Measurements from ENCODE around the gene BRINP1. TPM values are rescaled to one million over a fixed set of nuclear protein-coding genes. Genes with fewer than 3 reads are reported as not detected.
"Not testable (repeated sequence)": the region's sequence is repeated elsewhere in the genome, so short reads cannot be mapped to it uniquely, and the experiment has no call there.

The BRINP1 gene
- total RNA-seq, 1 donor from 2014 or later: not detected

DNA sequence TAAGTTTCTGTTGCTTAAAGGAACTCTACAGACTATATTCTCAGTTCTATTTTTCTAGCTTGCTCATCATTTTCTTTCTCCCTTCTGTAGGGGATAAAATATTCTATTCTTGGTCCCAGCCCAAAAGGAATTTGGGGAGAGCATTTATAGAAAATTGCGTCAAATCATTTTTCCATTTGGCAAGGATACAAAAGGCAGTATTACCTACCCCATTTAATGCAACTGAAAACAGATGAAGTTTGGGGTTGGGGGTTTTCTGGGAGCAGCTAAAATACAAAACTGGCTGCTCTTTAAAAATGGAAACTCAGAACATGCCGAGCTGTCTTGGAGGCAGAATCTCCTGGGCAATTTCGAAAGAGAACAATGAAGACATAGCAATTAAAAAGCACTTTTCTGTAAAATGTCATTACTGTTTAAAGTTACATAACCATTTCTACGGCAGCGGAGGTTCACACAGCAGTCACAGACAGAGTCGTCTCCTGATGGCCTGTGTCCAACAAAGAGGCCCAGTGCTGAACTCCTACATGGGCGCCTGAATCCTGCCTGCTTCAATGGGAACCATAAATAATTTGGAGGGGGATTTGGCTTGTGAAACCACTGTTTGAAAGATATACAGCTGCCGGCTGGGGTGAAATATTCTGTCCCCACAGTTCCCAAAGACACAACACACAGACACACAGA, 152.4 kb downstream of the BRINP1 start:
- intact Hi-C loops (cut with micrococcal nuclease): no loop called here

DNA sequence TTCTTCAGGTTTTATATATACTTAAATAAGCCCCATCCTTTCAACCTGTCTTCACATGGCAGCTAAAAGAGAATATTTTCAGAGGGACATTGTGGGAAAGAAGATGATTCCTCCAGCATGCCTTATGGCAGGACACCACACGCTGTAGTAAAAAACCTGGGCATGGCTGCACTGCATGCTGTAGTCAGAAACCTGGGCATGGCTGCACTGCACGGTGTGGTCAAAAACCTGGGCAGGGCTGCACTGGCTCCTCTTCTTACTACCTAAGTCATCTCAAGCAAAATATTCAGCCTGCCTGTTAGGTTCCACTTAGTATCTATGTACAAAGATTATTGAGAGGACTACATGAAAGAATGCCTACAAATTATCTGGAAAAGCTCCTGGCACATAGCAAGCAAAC, 153.6 kb downstream of the BRINP1 start:
- intact Hi-C loops (cut with micrococcal nuclease): no loop called here

DNA sequence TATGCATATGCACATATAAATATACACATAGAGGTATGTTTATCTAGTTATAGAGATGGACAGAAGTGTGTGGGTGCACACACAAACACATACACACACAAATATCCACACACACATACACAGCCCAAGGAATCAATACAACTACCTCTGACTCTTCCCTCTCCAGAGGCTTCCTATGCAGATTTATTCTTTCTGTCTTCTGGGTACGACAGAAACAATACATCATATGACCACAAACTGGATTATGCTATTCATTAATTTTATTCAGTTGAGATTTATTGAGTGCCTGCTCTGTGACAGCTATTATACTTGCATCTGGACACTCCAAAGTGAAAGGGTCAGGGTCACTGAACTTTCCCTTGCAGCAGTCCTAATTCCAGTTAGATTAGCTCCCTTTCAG, 155.8 kb downstream of the BRINP1 start:
- intact Hi-C loops (cut with micrococcal nuclease): no loop called here

DNA sequence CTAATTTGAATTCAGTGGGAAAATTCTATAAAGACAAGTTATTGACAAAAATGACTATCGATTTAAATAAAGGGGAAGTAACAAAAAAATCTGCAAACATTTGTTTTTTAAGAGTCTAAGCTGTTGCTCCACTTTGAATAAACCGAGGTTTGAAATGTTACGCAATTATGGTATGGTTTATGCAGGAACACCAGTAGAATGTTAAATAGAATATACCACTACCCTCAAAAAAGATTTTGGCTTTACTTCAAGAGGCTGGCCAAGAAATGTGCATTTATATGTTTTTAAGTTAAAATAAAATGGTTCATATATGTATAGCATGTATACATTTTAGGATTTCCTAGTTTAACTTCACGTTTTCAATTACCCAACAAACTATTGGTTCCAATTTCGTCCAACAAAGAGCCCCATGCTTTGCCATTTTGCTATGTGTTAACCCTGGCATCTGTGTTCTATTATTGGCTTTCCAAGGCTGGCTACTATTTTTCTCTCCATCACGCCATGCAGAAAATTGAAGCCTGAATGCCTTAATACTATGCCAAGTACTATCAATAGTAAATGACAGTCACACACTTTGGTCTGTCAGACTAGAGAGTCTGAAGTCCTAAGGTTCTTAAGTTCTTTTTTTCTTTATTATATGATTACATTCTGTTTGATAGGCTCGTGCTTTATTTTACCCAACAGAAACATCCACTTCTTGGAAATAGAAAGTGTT, 171.2 kb downstream of the BRINP1 start:
- intact Hi-C loops (cut with micrococcal nuclease): no loop called here

DNA sequence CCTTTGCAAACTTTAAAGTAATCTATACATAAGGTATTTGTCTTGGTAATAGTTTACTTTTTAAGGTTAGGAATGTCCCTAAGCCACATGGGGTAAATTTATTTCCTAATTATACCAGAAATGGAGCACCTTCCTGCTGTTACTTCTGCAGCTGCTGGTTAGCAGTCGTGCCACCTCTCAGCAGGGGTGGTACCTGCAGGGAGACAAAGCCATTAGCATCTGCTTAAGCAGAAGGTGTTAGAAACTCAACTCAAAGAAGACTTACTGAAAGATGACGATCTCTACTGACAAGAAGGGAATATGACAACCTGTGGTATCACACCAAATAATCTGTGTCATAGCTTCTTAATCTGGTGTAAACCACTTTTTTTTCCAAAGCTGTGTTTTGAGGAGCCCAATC, 173.7 kb downstream of the BRINP1 start:
- intact Hi-C loops (cut with micrococcal nuclease): no loop called here

DNA sequence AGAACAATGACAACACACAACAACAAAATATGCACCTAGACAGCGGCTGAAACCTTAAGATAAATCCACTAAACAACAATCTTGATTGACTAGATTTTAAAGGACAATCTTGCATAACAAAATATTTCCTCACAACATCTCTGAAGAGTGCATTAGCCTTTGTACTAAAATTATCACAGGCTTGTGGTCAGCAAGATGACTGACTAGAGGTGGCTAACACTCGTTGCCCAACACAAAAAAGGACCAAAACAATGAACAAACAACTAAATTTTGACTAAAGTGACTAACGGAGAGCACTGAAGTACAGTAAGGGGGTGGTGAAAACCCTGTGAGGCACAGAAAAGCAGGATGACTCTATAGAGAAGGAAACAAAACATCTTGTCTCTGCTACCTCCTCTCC, 183.9 kb downstream of the BRINP1 start:
- intact Hi-C loops (cut with micrococcal nuclease): no loop called here

DNA sequence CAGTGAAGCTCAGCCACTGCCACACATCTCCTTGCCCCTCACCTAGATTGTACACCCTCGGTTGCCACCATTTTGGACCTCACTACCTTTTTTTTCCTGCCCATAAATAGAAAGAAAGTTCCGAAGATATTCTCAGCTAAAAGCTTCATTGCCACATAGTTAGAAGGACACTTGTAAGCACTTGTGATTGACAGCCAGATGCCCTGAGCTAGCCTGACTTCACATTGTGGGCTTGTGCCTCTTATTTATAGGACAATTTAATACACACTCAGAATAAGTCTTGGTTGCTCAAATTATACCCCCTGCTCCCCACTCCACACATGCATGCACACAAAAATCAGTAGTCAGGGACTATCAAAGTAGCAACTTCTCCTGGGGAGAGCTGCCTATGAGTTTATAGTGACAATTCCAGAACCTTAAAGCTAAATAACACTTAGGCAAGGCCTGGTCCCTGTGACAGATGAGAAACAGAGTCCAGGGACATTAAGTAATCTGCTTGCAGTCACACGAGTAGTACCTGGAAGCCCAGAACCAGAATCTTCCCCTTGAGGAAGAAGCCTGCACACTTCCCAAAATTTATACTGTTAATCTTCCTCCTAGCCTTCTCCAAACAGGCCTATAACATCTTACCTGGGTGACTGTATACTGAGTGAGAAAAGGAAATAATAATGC, 184.8 kb downstream of the BRINP1 start:
- intact Hi-C loops (cut with micrococcal nuclease): no loop called here

DNA sequence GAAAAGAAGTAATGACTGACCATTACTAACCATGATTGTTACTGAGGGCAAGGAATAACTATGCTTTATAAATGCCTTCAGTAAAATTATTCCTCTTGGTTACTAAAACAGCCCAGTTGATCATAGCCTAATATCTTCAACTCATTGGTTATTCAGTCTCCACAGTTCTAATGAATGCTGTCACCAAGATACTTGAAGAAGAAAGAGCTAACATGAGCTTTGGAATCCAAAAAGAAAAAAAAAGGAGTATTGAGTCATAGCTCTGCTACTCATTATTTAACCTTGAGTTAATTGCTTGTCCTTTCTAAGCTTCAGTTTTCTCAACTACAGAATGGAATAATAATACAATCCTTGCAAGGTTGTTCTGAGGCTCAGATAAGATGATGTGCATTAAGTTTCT, 187.7 kb downstream of the BRINP1 start:
- intact Hi-C loops (cut with micrococcal nuclease): no loop called here

DNA sequence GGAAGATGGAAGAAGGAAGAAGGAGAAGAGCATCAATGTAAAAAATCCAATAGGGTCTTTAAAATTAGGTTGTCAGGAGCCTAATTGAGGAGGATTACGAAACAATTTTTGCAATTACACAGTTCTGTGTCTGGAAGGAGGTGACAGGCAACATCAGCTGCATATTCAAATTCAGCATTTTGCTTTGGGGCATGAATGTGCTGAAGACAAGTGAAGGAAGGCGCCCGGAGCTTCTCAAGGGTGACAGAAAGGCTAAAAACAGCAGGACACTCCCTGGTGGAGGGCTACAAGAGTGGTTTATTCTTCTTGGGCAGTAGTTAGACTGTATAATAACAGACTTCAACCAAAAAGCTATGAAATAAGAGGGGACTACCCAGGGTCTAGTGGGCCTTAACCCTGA, 188.3 kb downstream of the BRINP1 start:
- intact Hi-C loops (cut with micrococcal nuclease): no loop called here

DNA sequence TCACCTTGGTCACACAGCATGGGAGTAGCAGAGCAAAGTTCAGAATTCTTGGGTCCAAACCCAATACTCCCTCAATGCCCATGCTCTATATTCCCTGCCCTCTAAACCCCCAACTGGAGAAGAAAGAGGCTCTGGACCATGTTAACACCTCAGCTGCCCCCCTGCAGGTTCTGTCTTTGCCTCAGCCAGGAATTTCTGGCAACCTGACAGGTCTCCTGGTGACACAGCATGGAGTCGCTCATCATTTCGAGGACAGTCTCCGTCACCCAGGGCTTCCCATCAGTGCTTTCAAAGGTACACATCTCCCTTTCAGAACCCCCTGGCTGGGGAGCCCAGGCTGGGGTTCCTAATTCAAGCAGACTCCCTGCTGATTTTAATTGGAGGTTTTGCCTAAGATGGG, 189.5 kb downstream of the BRINP1 start:
- intact Hi-C loops (cut with micrococcal nuclease): no loop called here

DNA sequence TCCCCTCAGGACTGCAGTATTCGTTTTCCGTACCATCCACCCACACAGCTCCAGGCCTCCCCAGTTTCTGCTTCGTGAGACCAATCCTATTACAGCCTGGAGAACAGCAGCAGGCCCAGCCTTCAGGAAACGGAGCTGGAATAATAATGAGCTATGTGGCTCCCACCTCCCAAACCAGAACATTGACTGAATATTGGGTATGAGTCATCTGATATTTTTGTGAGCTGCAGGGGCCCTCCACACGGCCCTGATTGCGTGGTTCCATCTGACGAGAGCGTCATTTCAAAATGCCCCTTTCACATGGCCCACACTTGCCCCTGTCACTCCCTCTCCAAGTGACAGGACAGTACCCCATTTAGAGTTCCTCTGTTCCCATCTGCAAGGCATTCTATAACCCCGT, 192.0 kb downstream of the BRINP1 start:
- intact Hi-C loops (cut with micrococcal nuclease): no loop called here

DNA sequence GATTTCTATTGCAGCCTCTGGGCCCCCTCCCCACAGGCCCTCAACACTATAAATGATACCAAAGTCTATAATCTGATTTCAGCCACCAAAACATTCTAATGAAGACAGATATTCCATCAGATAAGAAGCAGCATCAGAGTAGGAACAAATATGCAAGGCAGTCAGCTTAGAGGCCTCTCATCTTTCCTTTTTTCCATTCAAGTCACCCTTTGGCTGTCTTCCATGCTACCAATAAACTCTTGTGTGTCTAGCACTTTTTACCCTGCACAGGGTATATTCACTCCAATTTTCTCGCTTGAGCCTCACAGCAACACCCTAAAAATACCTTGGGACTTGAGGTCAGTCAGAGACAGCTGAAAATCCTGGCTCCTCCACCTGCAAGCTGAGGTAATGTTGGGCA, 193.7 kb downstream of the BRINP1 start:
- intact Hi-C loops (cut with micrococcal nuclease): no loop called here

DNA sequence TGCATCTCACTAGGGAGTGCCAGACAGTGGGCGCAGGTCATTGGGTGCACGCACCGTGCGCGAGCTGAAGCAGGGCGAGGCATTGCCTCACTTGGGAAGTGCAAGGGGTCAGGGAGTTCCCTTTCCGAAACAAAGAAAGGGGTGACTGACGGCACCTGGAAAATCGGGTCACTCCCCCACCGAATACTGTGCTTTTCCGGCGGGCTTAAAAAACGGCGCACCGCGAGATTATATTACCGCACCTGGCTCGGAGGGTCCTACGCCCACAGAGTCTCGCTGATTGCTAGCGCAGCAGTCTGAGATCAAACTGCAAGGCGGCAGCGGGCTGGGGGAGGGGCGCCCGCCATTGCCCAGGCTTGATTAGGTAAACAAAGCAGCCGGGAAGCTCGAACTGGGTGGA, 200.0 kb downstream of the BRINP1 start:
- intact Hi-C loops (cut with micrococcal nuclease): not testable (repeated sequence)

DNA sequence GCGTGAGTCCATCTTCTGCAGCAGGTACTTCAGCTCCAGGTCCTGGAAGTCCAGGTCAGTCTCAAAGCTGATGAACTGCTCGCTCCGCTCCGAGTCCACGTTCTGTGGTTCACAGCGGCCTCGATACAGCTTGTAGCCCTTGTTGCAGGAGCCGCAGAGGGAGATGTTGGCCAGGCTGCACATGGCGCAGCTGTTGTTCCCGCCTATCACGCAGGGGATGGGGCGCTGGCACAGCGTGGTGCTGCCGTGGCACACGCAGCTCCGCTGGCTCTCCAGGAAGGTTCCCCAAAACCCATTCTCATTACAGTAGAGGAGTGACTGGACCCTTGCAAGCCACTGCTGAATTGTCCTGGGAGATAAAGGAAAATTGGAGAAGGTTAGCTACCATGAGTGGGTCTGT, 201.4 kb downstream of the BRINP1 start:
- intact Hi-C loops (cut with micrococcal nuclease): no loop called here

DNA sequence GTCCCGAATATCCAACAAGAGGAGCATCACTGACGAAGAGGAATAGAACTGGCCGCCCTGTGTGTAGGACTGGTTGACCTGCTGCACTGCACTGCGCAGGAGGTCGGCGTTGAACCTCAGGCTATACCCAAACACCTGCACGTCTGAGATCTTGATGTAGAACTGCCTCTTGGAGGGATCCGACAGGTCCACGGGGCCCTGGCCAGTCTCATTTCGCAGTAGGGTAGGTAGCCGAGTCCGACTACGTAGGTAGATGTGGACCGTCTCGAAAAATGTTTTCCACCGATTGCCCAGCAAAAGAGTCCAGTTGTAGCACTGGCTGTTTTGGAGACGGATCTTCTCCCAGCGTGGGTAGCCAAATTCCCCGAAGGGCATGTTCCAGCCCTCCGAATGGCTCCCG, 202.0 kb downstream of the BRINP1 start:
- intact Hi-C loops (cut with micrococcal nuclease): no loop called here

DNA sequence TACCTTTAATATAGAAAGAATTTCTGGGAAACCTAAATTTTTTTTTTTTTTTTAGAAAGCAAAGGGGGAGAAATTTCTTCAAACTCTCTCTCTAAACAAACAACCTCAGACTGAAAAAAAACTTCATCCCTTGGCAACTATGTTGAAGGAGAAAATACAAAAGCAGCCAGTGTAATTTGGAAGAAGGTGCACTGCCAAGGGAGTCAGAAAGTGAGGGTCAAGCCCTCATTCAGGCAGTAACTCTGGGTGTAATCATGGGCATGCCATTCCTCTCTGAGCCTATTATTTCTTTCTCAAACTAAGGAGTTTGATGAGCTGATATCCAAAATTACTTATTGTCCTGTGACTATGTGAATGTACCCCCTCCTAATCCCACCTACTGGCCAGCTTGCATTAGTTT, 203.1 kb downstream of the BRINP1 start:
- intact Hi-C loops (cut with micrococcal nuclease): no loop called here

DNA sequence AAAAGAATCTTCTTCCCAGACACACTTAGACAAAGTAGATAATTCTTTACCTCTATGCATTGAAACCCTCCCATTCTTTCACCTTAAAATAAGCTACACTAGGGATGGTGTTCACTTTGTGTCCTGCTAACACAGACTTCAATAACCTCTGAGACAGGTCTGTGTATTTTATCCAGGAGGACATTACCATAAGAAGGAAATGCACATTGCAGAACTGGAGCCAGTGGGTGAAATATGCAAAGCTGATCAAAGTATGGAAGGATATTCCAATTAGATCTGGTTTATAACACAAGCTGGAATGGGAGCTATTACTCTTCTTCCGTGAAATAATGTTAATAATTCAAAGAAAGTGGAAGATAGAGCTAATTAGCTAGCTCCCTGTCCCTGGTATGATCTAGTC, 204.1 kb downstream of the BRINP1 start:
- intact Hi-C loops (cut with micrococcal nuclease): no loop called here

DNA sequence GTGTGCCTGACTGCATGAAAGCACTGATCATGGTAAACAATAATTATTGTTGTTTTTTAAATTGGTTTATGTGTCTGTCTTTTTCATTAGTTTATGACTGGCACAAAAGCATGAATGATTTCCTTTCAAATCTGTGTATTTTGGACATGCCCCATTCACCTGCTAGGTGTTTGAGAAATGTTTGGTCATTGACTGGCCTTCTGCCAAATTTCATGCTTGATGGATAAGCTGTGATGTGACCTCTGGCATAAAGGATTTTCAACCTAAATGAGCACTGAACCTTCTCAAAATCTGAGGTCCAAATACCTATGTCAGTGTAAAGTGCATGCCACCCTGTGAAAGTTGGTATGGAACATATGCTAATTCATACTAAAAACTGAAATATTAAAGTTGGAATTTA, 204.5 kb downstream of the BRINP1 start:
- intact Hi-C loops (cut with micrococcal nuclease): no loop called here

DNA sequence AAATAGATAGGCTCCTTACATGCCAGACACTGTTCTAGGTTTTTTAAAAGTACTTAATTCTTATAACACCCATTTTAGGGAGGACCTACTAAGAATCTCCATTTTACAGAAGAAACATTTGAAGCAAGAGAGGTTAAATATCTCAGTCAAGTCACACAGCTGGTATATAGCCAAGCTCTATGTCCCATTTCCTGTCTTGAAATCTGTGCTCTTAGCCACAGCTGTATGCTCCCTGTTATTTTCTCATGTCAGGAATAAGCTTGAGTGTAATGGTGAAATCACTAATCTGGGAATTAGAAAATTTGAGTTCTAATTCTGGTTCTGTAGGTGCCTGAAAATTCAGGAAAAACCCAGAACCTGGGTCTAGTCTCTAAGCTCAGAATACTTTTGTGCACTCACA, 208.7 kb downstream of the BRINP1 start:
- intact Hi-C loops (cut with micrococcal nuclease): no loop called here

DNA sequence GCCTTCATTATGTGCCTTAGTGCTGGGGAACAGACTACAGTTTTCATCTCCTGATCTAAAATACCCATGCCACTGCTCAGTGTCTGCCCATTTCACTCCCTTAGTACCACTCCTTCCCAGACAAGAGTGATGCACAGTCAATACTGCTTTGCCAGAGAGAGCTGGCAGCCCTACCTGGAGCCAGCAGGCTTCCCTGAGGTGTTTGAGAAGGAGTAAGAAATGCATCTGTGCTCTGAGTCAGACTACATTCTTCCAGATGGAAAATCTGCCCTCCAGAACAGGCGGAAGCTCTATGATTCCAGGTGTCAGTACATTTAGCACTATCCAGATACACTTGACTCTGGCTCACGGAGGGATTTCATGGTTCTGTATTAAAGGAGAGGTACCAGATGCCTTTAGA, 209.8 kb downstream of the BRINP1 start:
- intact Hi-C loops (cut with micrococcal nuclease): no loop called here

DNA sequence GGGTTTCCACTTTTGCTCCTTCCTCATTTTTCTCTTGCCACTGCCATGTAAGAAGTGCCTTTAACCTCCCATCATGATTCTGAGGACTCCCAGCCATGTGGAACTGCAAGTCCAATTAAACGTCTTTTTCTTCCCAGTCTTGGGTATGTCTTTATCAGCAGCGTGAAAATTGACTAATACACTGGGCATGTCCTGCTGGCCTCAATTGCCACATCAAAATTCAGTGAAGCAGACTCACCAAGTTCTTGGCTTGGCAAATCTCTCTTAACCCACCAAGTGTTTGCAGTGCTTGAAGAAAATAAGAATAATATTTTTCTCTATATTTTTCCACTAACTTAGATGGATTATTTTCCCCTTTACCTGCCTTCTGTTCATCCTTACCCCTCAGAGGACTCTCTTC, 212.0 kb downstream of the BRINP1 start:
- intact Hi-C loops (cut with micrococcal nuclease): no loop called here

DNA sequence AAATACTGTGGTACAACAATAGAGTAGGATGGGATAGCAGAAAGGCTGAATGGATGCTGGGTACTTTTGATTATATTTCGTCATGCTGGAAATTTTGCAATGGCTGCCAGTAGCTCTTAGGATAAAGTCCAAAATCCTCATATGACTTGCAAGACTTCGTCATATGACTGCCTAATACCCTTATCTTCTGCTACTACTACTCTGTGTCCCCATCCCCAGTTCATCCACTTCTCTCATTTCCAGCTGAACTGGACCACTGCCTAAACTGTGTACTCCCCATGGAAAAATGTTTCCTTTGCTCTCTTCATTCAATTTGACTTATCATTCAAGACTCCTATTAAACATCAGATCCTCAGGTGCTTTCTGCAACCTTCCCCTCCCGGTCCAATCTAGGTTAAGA, 212.9 kb downstream of the BRINP1 start:
- intact Hi-C loops (cut with micrococcal nuclease): no loop called here

DNA sequence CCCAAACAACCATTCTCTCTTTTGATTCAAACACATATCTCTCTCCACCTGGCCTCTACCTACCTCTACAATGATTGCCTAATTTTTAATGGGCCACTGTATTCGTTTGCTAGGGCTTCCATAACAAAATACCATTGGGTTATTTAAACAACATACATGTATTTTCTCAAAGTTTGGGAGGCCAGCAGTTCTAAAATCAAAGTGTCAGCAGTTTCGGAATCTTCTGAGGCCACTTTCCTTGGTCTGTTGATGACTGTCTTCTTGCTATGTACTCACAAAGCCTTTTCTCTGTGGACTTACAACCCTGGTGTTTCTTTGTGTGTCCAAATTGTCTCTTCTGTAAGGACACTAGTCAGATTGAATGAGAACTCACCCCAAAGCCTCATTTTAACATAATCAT, 214.7 kb downstream of the BRINP1 start:
- intact Hi-C loops (cut with micrococcal nuclease): no loop called here
